Measurements from ENCODE around the gene RAPGEF3. TPM values are rescaled to one million over a fixed set of nuclear protein-coding genes. Genes with fewer than 3 reads are reported as not detected.

Gene RAPGEF3, protein sequence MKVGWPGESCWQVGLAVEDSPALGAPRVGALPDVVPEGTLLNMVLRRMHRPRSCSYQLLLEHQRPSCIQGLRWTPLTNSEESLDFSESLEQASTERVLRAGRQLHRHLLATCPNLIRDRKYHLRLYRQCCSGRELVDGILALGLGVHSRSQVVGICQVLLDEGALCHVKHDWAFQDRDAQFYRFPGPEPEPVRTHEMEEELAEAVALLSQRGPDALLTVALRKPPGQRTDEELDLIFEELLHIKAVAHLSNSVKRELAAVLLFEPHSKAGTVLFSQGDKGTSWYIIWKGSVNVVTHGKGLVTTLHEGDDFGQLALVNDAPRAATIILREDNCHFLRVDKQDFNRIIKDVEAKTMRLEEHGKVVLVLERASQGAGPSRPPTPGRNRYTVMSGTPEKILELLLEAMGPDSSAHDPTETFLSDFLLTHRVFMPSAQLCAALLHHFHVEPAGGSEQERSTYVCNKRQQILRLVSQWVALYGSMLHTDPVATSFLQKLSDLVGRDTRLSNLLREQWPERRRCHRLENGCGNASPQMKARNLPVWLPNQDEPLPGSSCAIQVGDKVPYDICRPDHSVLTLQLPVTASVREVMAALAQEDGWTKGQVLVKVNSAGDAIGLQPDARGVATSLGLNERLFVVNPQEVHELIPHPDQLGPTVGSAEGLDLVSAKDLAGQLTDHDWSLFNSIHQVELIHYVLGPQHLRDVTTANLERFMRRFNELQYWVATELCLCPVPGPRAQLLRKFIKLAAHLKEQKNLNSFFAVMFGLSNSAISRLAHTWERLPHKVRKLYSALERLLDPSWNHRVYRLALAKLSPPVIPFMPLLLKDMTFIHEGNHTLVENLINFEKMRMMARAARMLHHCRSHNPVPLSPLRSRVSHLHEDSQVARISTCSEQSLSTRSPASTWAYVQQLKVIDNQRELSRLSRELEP
- total RNA-seq, result 10 to 100 TPM; 27.3 to 35.9 TPM
- long read RNA-seq, full-length matches to known transcripts, result 7 of 23 reads
- long read RNA-seq, partial matches to known transcripts, result 8 of 23 reads
- long read RNA-seq, other reads (novel, unspliced or antisense), result 8 of 23 reads

DNA sequence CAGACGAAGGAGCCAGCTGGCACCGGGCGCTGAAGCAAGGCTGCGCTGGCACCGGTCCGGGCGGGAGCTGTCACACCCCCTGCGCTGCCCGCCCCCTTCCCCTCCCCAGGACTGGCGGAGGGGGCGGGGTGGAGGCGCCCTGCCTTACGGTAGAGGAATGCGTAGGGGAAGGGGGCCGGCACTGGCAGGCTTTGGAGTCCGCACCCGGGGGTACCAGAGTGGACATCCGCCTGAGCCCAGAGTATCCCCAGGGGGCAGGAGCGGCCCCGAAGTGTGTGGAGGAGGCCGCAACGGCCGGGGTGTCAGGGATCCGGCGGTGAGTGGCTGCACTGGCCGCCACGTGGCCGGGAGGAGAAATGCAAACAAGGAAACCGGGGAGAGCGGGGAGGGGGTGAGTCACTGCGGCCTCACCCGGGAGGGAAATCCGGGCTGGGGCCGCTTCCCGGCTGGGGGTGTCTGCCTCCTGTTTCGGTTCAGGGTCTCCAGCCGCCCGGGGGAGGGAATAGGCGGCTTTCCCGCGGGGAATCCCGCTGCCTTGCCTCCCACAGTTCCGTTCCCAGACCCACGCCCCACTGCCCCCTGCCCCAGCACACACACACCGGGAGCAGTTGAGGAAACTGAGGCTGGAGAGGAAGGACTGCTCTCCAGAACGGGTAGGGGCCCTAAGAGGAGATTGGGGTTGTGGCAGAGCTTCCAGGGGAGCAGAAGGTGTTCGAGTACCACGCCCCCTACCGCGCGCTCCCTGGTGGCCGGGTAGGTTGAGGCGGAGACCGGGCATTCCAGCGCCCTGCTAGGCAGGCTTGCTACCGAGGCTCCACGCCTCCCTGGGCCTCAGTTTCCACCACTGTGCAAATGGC is at the start of gene RAPGEF3:
Gene RAPGEF3 (minus strand): TSS at position 47 of the 857 bp plus-strand sequence. CDS start 324 bp downstream, outside the sequence.
- ATAC-seq (peak; percentile 89 to 90), DNase-seq (peak; percentile 89)
- intact Hi-C loops (cut with DNase I), result loop anchor here in 1 of 2 donors (2.0 kb wide), 1 partner anchor 42 kb away; no protein-coding TSS in a partner anchor

DNA sequence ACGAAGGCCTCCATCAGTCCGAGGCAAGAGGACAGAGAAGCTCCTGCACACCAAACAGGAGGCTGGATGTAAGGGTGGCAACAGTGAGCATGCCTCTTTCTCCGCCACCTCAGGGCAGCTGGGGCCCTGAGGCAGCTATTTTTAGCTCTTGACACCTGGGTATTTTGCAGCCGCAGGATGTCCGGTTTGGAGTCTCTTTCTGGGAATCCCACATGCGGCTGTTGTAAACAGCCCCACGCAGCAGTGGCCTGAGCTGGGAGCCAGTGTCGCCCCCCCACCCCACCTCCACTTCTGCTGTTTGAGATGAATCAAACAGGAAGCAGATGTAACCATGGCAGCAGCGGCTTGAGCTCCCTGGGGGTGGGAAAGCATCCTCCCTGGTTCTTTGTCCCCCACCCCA is 49.4 kb upstream of the RAPGEF3 start:
- intact Hi-C loops (cut with DNase I), result no loop called here
- peak; percentile 3 to 9 for ATAC-seq
- peak; percentile 70 for DNase-seq

DNA sequence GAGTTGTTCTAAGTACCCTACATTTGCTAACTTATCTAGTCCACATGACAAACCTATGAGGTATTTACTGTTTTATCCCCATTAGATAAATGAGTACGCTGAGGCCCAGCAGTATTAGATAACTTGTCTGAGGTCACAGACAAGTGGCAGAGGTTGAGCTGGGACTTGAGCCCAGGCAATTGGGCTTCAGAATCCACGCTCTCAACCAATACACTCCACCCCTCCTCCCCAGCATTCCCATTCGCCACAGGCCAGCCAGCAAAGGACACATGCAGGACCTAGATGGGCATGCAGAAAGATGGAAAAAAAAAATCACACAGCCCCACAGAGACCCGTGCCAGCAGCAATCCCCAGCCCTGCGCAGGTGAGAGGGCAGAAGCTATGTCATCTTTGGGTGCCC is 48.7 kb upstream of the RAPGEF3 start:
- DNase-seq (no peak), ATAC-seq (peak; percentile 24 to 32)
- intact Hi-C loops (cut with DNase I), result no loop called here

DNA sequence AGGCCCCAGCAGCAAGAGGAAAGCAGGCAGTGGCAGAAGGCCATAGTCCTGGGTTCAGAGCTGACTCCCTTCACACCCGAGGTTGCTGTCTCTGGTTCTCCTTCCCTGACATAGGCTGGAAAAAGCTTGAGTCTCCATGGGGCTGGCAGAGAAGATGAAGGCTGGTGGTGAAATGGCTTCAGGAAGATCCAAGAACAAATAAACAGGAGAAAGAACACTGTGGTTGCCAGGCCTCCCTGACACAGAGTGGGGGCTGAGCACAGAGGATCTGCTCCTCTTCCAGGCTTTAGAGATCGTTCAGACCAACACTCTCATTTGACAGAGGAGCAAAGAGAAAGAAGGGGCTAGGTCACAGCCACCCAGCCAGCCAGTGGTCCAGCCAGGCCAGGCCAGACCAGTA is 46.7 kb upstream of the RAPGEF3 start:
- no peak for ATAC-seq

DNA sequence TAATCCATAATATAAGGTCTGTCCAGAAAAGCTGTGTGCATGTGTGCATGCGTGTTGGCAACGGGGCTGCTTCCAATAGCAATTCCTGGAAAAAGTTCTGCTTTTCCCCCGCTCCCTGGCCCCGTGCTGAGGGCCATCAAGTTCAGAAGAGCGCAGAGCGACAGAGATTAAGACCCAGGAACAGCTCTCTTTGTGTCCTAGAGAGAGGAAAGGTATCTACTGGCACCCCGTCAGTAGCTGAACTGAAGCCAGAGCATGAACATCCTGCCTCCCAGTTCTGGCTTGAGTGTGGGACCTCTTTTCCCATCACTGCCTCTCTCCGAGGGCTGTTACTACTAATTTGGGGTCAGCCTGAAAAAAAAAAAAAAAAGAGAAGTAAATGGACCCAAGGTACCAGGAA is 45.5 kb upstream of the RAPGEF3 start:
- intact Hi-C loops (cut with DNase I), result loop anchor here in 1 of 2 donors (5.0 kb wide), 1 partner anchor 33 kb away; no protein-coding TSS in a partner anchor
- ATAC-seq (no peak), DNase-seq (no peak)

More for the DNA sequence above, 46.7 kb upstream of the RAPGEF3 start:
- intact Hi-C loops (cut with DNase I), result no loop called here
- no peak for DNase-seq

DNA sequence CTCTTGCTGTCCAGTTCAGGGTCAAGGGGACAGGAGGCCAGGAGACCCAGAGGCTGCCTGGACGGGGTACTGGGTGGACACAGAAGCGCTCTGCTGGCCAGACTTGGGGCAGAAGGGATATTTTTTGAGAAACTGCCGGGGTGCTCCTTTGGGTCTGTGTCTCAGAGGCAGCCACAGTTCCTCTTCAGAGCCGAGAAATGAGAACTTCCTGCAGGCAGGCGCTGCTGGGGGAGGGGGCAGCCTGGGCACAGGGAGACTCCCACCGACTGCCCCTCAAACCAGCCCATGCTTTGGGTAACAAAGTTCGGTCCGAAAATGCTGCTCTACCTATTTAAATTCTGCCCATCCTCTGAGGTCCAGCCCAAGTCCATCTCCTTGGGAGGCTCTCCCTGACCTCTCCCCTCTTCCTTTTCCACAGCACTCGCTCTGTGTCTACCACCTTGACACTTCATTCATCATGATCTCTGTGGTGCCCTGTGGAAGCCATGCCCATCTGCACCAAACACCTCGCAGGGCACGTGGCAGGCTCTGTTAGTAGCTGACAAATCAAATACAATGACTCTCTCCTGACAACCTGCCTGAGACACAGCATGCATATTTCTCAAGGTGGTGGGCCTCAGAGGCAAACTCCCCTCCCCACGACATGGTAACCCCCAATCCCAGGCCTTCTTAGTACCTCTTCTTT is 44.7 kb upstream of the RAPGEF3 start:
- ATAC-seq, result no peak
- no peak for DNase-seq
- intact Hi-C loops (cut with DNase I), result loop anchor here in 1 of 2 donors (5.0 kb wide), 1 partner anchor 34 kb away; no protein-coding TSS in a partner anchor

DNA sequence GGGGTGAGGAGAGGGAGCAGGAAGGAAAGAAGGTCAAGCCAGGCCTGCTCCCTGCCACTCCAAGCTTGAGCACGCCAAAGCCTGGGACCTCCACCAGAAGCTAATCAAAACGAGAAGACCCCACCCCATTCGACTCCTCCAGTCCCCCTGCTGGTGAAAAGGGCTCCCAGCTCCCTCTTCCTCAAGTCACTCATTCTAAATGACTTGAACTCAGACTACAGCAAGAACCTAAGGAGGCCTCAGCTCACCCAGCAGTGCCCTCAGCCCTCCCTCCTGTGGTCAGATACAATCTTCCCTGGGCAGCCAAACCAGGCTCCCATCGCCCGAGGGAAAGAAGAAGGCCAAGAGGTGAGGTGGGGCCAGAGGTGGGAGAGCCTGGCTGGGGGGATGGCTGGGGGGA is 43.6 kb upstream of the RAPGEF3 start:
- DNase-seq (no peak), ATAC-seq (no peak)
- intact Hi-C loops (cut with DNase I), result loop anchor here in 1 of 2 donors (5.0 kb wide), 1 partner anchor 35 kb away; no protein-coding TSS in a partner anchor

DNA sequence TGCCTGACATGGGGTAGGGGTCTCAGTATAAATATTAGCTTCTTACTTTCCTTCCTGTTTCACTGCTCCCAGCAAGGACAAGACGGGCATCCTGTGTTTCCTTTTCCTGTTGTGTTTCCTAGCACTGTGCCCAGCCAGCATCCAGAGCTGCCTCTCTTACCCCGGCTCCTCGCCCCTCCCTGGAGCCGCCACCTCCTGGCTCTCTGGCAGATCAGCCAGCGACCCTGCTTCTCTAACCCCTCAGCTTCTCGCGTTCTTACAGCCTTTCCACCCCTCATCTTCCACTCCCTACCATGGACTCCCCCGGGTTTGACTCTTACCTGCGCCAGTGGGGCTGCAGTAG is 43.2 kb upstream of the RAPGEF3 start:
- intact Hi-C loops (cut with DNase I), result loop anchor here in 1 of 2 donors (5.0 kb wide), 1 partner anchor 35 kb away; no protein-coding TSS in a partner anchor
- no peak for DNase-seq
- ATAC-seq, result no peak

DNA sequence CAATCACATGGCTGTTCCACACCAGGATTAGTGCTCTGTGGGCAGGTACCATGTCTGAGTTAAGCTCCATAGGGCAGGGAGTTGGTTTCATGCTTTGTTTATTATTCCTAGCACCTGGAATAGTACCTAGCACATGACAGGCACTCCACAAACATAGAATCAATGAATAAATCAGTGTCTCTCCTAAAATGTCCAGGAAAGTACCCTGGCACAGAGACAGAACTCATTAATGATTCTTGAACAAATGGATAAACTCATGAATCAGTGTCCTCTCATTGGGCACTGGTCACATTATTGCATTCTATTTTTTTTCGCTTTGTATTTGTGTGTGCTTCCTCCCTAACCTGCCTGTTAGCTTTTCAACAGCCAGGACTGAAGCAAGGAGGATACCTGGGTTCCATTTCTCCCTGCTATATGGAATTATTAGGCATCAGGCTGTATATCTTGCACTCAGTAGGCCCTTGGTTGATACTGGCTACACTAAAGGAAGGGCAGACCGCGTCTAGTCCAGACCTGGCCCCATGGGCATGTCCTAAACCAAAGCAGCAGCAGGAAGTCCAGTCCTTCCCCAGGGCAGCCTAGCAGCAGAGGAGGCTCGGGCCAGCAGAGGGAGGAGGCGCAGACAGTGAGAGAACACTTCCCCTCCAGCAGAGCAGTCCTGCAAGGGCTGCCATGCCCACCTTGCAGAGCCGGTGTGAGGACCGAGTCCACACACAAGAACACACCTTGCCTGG is 42.7 kb upstream of the RAPGEF3 start:
- DNase-seq, result no peak
- intact Hi-C loops (cut with DNase I), result loop anchor here in 1 of 2 donors (5.0 kb wide), 1 partner anchor 36 kb away; no protein-coding TSS in a partner anchor
- ATAC-seq, result peak; percentile 27 to 32

DNA sequence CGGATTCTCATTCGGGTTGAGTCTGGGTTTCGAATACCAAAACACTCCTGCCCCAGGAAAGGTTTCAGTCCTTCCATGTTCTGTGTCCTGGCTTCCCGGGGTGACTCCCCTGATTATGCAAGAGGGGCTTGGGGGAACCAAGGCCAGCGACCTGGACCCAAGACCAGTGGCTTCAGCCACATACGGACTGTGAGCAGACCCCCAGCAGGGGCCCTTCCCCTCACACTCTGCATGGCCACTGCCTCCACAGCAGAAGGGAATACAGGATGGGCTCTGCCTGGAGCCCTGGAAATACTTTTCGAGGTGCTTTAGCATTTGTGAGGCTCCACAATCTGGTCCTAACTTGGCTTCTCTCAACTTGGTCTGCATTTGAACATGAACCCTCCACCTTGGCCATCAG is 41.9 kb upstream of the RAPGEF3 start:
- ATAC-seq (no peak), DNase-seq (no peak)
- intact Hi-C loops (cut with DNase I), result loop anchor here in 1 of 2 donors (5.0 kb wide), 1 partner anchor 37 kb away; no protein-coding TSS in a partner anchor

DNA sequence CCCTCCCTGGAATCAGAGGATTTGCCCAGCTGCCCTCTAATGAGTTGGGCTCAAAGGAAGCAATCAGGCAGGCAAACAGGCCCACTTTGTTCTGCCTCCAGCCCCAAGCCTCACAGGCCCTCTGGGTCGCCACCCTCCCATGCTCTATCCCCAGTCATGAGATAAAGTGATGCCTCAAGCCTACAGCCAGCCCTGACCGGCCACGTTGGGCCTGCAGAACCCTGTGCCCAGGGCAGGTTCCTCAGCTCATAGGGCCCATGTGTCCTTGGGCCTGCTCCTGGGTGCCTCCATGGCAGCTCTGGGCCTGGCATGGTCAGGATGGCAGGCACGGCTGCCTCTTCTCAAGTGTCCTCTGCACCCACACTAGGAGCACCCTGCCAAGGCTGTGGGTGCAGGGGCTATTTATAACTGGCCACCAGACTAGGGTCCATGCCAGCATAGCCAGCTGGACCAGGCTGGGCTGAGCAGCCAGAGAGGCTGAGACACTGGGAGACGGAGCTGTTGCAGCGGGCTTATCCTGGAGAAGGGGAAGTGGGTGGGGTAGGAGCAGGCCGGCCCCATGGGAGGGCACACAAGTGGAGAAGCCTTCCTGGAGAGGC is 40.8 kb upstream of the RAPGEF3 start:
- intact Hi-C loops (cut with DNase I), result loop anchor here in 1 of 2 donors (5.0 kb wide), 1 partner anchor 38 kb away; no protein-coding TSS in a partner anchor
- ATAC-seq, result peak; percentile 49 to 68
- peak; percentile 68 for DNase-seq

DNA sequence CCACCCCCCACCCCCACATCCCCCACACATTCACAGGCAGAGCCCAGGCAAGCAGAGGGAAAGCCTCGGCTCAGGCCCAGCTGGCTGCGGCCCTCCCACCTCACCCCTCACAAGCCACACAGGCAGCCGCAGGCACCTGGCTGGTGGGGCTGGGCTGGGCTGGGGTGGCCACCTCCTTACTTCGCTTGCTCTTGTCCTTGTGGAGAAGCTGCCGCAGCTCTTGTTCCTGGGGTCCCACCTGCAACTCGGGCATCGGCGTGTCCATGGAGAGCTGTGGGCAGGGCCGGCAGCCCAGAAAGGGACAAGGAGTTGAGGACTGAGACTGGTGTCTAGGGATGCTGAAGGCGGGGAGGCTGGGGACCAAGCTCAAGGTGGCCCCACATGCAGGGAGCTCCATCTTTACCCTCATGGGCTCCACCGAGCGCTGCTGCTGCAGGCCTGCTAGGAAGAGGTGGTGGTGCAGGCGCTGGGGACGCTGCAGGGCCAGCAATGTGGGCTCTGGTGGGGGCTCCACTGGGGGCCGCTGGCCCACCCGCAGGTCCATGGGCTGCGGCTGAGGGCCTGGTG is 39.8 kb upstream of the RAPGEF3 start:
- DNase-seq (no peak), ATAC-seq (no peak)
- intact Hi-C loops (cut with DNase I), result loop anchor here in 1 of 2 donors (5.0 kb wide), 1 partner anchor 39 kb away; no protein-coding TSS in a partner anchor

DNA sequence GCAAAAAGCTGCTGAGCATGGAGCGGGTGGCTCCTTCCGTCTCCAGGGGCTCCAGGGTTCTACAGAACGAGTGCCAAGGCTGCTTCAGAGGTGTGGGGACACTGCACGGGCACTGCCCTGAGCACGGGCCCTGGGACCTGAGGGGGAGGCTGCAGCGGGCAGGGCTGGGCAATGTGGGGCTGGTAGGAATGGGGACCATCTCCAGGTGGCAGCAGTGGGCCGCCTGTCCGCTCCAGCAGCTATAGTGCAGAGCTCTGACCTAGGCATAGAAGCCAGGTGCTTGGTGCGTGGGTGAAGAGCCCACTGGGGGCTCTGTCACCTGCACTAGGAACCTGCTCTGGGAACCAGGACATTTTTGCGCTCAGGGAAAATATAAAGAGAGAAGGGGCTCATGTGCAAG is 38.8 kb upstream of the RAPGEF3 start:
- intact Hi-C loops (cut with DNase I), result loop anchor here in 1 of 2 donors (5.0 kb wide), 1 partner anchor 40 kb away; no protein-coding TSS in a partner anchor
- DNase-seq (no peak), ATAC-seq (no peak)

DNA sequence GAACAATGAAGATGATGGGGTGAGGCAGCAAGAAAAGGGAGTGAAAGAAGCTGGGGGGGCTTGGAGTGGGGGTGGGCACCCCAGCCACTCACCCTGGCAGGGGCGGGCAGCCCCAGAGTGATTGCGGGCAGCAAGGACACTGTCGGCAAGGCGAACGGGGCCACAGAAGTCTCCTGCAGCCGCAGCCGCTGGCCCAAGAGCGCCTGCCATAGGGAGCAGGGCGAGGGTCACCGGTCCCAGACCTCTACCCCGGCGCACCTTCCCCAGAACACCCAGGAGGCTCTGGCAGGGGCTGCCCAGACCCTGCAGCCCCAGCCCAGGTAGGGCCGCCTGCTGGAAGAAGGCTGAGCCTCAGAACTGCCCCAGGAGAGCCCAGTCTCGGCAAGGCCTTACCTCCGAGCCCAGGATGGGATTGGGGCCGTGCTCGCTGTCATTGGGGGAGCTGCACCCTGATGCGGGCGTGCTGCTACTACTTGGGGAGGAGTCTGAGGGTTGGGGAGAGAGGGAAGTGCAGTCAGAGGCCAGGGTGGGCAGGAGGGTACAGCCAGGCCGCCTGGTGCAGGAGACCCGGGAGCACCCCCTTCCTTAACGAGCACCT is 37.2 kb upstream of the RAPGEF3 start:
- intact Hi-C loops (cut with DNase I), result loop anchor here in 1 of 2 donors (5.0 kb wide), 1 partner anchor 41 kb away; no protein-coding TSS in a partner anchor
- DNase-seq, result no peak
- no peak for ATAC-seq

DNA sequence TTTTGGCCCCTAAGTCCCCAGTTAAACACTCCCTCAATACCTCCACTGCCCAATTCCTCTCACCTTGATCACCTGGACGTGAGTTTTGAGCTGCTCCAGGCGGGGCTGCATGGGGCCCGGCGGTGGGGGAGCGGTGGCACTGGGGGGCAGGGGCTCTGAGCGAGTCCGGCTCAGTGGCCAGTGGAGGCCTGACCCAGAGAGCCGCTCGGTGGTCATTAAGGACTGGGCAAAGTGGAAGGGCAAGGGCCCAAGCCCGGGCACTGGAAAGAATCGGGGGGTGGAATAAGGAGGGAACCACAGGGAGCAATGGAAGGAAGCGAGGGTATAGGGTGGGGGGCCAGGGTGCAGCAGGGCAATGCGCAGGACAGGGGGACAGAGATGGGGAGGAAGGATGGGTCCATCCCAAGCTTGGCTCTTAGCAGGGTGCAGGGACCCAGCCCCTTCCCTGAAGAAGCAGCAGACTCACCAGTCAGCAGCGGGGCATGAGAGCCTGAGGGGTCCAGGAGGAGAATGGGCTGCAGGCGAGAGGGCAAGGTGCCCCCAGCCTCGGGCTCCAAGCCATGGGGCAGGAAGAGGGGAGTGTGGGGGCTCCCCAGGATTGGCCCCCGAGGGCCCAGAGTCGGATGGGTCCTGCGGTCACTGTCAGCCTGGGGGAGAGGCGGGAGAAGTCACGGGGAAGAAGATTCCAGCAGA is 36.6 kb upstream of the RAPGEF3 start:
- intact Hi-C loops (cut with DNase I), result loop anchor here in 1 of 2 donors (5.0 kb wide), 1 partner anchor 42 kb away; no protein-coding TSS in a partner anchor
- DNase-seq (no peak), ATAC-seq (no peak)

Data from left cardiac atrium (tissue), 4 donors.